GM13976 (cell line): Measurements from ENCODE around the gene GPR82.
"Not testable (repeated sequence)": the region's sequence is repeated elsewhere in the genome, so short reads cannot be mapped to it uniquely, and the experiment has no call there.

Experiments
- DNase-seq: peaks from one replicate; pipeline ENCODE4 v3.0.0; 2012; ENCODE audit warnings: low spot score
- in situ Hi-C: fragments of 300-500 bp; cut with MboI; formaldehyde crosslinking; loops from one replicate; pipeline ENCODE4 v1.12.0; 2022; ENCODE audit warnings: low sequenced_read_pairs, mixed read lengths, inconsistent platforms; ENCODE audit not compliant: unreplicated experiment
- TF ChIP-seq, protein P1 (sequence below): IDR thresholded peaks from 2 replicates; pipeline ENCODE4 v1.5.1; 2012; ENCODE audit warnings: borderline replicate concordance, mild to moderate bottlenecking; ENCODE audit not compliant: insufficient read depth; ENCODE audit errors: extremely low read depth, missing control alignments, control extremely low read depth

GPR82 gene, protein sequence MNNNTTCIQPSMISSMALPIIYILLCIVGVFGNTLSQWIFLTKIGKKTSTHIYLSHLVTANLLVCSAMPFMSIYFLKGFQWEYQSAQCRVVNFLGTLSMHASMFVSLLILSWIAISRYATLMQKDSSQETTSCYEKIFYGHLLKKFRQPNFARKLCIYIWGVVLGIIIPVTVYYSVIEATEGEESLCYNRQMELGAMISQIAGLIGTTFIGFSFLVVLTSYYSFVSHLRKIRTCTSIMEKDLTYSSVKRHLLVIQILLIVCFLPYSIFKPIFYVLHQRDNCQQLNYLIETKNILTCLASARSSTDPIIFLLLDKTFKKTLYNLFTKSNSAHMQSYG

DNA sequence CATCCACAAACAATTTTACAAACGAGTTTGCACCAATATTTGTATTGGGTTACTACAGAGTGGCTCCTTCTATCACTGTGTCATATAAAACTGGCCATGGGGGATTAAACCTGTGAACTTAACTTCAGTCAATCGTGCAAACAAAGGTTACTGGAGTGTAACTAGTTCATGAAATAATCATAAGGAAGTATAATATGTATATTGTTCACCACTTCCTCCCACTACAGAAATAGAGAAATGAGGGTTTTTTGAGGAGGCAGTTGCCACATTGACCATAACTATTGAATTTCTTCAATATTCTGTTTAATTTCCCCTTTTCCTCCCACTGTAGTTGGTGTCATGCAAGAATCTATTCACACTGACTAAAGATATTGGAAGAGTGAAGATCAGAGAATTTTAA is at the start of gene GPR82:
Gene GPR82 (plus strand): TSS at position 356 of the 400 bp plus-strand sequence. CDS start 2,846 bp downstream, outside the sequence.
- in situ Hi-C loops: no loop called here
- no peak for DNase-seq
- TF ChIP-seq, protein P1, sequence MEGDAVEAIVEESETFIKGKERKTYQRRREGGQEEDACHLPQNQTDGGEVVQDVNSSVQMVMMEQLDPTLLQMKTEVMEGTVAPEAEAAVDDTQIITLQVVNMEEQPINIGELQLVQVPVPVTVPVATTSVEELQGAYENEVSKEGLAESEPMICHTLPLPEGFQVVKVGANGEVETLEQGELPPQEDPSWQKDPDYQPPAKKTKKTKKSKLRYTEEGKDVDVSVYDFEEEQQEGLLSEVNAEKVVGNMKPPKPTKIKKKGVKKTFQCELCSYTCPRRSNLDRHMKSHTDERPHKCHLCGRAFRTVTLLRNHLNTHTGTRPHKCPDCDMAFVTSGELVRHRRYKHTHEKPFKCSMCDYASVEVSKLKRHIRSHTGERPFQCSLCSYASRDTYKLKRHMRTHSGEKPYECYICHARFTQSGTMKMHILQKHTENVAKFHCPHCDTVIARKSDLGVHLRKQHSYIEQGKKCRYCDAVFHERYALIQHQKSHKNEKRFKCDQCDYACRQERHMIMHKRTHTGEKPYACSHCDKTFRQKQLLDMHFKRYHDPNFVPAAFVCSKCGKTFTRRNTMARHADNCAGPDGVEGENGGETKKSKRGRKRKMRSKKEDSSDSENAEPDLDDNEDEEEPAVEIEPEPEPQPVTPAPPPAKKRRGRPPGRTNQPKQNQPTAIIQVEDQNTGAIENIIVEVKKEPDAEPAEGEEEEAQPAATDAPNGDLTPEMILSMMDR: no peak

DNA sequence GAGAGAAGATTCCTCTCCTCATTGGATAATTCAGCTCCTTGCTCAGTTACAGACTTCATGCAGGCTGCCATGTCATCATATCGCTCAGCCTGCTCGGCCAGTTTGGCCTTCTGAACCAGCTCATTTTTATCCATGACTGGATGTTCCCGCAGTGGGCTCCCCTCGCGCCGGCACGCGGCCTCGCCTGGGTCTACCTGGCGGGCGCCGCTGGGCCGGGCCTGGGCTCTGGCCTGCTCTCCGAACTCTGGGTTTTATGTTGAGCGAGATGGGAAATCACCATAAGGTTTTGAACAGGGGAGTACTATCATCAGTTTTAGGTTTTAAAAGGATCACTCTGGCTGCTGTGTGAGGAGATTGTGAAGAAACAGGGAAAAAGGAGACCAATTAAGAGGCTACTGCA is 47.6 kb upstream of the GPR82 start:
- in situ Hi-C loops, DNase-seq: not testable (repeated sequence)

DNA sequence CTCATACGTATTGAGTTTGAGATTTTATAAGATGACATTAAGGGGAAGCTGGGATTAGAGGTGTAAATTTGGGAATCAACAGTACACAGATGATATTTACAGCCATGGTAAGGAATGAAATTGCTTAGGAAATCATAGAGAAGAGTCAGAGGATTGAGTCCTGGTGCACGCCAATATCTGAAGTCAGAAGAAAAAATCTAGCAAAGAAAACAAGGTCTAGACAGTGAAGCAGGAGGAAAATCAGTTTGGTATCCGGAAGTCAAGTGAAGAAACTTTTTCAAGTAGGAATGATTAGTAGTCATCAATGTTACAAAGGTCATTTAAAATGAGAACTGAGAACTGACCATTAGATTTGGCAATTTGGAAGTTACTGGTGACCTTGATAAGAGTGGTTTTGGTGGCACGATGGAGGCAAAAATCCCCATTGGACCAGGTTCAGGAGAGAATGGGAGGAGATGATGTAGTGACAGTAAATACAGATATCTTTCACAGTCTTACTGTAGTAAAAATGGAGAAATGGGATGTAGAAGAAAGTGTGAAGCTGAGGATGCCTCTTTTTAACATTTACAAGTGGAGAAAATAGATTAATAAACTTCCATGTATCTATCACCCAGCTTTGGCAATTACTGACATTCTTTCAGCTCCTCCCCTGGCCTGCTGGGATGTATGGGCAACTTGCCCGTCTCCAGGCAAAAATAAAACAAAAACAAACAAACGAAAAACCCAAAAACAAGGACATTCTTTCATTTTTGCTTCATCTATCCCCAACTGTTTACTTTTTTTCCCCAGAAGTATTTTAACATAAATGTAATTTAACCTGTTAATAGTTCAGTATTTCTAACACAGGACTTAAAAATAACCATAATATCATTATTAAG is 46.6 kb upstream of the GPR82 start:
- TF ChIP-seq, protein P1: no peak
- no peak for DNase-seq
- in situ Hi-C loops: no loop called here

DNA sequence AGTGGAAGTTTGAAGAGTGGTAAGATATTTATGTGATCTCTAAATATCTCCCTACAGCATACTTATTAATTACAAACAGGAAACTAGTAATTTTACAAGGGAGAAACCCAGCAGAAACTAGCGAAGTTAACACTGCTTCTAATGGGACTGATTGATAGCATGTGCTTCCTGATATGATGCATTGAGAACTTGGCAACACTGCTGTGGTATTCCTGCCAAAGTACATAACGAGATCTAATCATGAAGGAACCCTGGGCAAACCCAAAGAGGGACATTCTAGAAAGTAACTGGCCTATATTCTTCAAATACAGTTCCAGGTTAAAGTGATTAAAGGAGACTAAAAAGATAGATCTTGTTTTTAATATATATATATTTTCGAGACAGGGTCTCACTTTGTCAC is 39.8 kb upstream of the GPR82 start:
- DNase-seq: no peak
- TF ChIP-seq, protein P1: no peak
- in situ Hi-C loops: no loop called here

DNA sequence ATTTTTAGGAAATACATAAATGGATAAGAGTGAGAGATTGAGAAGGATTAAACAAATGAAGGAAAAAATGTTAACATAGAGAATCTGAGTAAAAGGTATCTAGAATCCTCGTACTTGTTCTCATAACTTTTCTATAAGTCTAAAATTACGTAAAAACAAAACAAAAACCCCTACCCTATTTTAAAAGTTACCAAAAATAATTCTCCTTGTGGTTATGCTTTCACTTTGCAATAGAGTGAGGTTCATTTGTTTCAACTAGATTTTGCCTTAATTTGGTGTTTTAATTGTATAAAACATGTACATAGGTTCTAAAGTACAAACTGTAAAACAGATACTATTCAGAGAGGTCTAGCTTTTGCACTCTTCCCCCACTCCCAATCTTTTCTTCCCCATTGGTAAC is 39.0 kb upstream of the GPR82 start:
- TF ChIP-seq, protein P1: no peak
- DNase-seq: no peak
- in situ Hi-C loops: no loop called here

DNA sequence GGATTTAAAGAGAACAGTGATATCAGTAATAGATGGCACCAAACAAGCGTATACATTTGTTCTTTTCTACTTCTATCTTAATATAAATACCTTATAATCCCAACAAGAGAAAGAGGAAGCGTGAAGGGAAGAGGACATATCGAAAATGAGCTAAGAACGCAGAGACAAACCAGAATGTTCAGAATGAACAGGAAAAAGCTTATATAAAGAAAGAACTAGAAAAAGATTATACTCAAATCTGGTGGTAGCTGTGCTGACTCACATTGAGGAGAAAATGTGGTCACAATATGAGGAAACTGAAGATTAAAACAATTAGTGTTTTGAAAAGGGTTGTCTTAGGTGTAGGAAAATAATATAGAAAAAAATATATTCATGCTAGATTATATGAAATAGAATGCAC is 37.2 kb upstream of the GPR82 start:
- no peak for DNase-seq
- in situ Hi-C loops: no loop called here
- TF ChIP-seq, protein P1: no peak

DNA sequence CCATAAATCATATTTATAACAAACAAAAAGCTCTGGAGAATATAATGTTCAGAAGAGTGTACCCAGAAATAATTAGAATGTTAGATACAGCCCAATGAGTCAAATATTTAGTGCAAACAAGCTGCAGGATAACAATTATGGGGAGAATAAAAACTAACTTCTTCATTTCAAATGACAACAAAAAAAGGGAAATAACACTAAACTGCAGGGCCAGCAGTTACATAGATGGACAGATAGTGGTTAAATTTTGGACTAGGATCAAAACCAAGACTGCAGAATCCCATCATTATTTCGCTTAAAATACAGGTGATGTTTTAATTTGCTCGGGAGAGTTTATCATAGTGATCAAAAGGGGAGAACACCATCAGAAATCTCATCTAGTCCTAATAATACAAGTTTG is 35.8 kb upstream of the GPR82 start:
- TF ChIP-seq, protein P1: no peak
- no peak for DNase-seq
- in situ Hi-C loops: no loop called here
